ENCODE results near the gene HDHD5.
"Not testable (repeated sequence)": the region's sequence is repeated elsewhere in the genome, so short reads cannot be mapped to it uniquely, and the experiment has no call there.

HDHD5 gene

GRCh38 chr22:17155941-17156340 is 3.1 kb downstream of the HDHD5 start:
- no peak for DNase-seq (ENCODE audit: low read depth in 2 of 2)

- no peak for DNase-seq (ENCODE audit: low read depth in 2 of 2)
Measured at GRCh38 chr22:17152971-17153370, 6.1 kb downstream of the HDHD5 start.

GRCh38 chr22:17152340-17152739 is 6.7 kb downstream of the HDHD5 start:
- no peak for DNase-seq (ENCODE audit: low read depth in 2 of 2)

GRCh38 chr22:17149076-17149815 is 9.8 kb downstream of the HDHD5 start:
- DNase-seq (ENCODE audit: low read depth in 2 of 2) = no peak

GRCh38 chr22:17147458-17147857 is 11.6 kb downstream of the HDHD5 start:
- DNase-seq (ENCODE audit: low read depth in 2 of 2) = not testable (repeated sequence)

GRCh38 chr22:17145021-17145680 is 13.9 kb downstream of the HDHD5 start:
- DNase-seq (ENCODE audit: low read depth in 2 of 2) = no peak

- DNase-seq (ENCODE audit: low read depth in 2 of 2) = no peak
Measured at GRCh38 chr22:17143826-17144225, 15.3 kb downstream of the HDHD5 start.

GRCh38 chr22:17143101-17143500 is 16.0 kb downstream of the HDHD5 start:
- no peak for DNase-seq (ENCODE audit: low read depth in 2 of 2)

- DNase-seq (ENCODE audit: low read depth in 2 of 2) = no peak
Measured at GRCh38 chr22:17140826-17141766, 18.0 kb downstream of the HDHD5 start.

- no peak for DNase-seq (ENCODE audit: low read depth in 2 of 2)
Measured at GRCh38 chr22:17140022-17140421, 19.1 kb downstream of the HDHD5 start.

GRCh38 chr22:17138513-17138912 is 20.6 kb downstream of the HDHD5 start:
- no peak for DNase-seq (ENCODE audit: low read depth in 2 of 2)

- no peak for DNase-seq (ENCODE audit: low read depth in 2 of 2)
Measured at GRCh38 chr22:17137861-17138425, 21.1 kb downstream of the HDHD5 start.

- DNase-seq (ENCODE audit: low read depth in 2 of 2) = no peak
Measured at GRCh38 chr22:17137170-17137569, 21.9 kb downstream of the HDHD5 start.

- no peak for DNase-seq (ENCODE audit: low read depth in 2 of 2)
Measured at GRCh38 chr22:17135153-17135760, 23.8 kb downstream of the HDHD5 start.

- no peak for DNase-seq (ENCODE audit: low read depth in 2 of 2)
Measured at GRCh38 chr22:17133137-17133536, 25.9 kb downstream of the HDHD5 start.

GRCh38 chr22:17132112-17132511 is 27.0 kb downstream of the HDHD5 start:
- DNase-seq (ENCODE audit: low read depth in 2 of 2) = no peak

- no peak for DNase-seq (ENCODE audit: low read depth in 2 of 2)
Measured at GRCh38 chr22:17131686-17132085, 27.4 kb downstream of the HDHD5 start.

- DNase-seq (ENCODE audit: low read depth in 2 of 2) = no peak
Measured at GRCh38 chr22:17130199-17130598, 28.9 kb downstream of the HDHD5 start.

GRCh38 chr22:17121233-17122195 is 37.6 kb downstream of the HDHD5 start, which contains the start of gene TMEM121B:
Gene TMEM121B (minus strand): TSS chr22:17121360. CDS start chr22:17121127, 233 bp downstream.
- no peak for DNase-seq (ENCODE audit: low read depth in 2 of 2)

GRCh38 chr22:17120711-17121232 is 38.3 kb downstream of the HDHD5 start:
- no peak for DNase-seq (ENCODE audit: low read depth in 2 of 2)

Measured in stimulated activated CD8-positive, alpha-beta memory T cell treated with anti-CD3 and anti-CD28 coated beads, Interleukin-2, amount 100 ng/mL, for 48 hours (primary cell).